Superior temporal gyrus (tissue), 1 donor: ENCODE results near the gene ADRA1B.

Experiments
- DNase-seq: peaks from one replicate; pipeline ENCODE4 v3.0.0-alpha.2; 2016; ENCODE audit errors: extremely low spot score

Gene ADRA1B

DNA sequence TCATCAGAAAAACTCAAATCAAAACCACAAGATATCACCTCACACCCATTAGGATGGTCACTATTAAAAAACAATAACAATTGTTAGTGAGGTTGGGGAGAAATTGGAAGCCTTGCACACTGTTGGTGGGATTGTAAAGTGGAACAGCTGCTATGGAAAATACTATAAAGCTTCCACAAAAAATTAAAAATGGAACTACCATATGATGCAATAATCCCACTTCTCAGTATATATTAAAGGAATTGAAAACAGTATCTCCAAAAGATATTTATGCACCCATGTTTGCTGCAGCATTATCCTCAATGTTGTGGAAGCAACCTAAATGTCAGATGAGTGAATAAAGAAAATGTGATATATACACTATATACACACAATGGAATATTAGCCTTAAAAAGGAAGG lies 14.5 kb upstream of the ADRA1B start:
- no peak for DNase-seq

GRCh38 chr5:159902444-159903121 lies 13.7 kb upstream of the ADRA1B start:
- no peak for DNase-seq

DNA sequence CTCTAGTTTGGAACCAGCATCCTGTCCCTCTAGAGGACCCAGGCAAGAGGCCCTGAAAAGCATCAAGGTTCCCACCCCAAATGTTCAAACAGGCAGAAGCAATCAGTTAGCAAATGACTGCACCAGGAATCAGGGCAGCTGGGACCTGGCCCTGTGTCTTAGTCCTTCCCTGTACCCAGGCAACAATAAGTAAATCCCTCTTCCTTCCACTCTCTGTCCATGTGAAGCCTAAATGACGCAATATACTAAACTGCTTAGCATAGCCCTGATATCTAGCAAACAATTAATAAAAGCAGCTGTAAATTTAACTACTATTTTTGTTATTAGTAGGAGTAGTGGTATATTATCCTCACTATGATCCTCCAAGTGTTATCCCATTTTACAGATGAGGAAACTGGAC lies 13.2 kb upstream of the ADRA1B start:
- no peak for DNase-seq

DNA sequence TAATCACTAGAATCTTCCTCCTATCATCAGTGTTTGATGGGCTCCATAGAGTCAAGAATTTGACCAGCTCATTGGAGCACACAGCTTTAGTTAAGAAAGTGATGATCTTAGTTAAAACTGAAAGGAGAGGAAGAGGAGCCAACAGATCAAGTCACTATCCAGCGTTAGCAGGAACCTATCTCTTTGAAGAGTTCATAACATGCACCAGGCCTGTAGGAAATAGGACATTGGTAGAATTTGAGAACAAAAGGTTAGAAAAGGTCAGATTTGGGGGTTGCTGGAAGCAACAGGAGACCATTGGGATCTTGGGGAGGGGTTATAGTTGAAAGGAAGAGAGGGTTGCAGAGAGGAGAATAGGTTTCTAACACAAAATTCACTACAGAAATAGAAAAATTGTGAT lies 11.4 kb upstream of the ADRA1B start:
- DNase-seq = no peak

- no peak for DNase-seq
Measured at GRCh38 chr5:159905496-159905895, 10.8 kb upstream of the ADRA1B start.

DNA sequence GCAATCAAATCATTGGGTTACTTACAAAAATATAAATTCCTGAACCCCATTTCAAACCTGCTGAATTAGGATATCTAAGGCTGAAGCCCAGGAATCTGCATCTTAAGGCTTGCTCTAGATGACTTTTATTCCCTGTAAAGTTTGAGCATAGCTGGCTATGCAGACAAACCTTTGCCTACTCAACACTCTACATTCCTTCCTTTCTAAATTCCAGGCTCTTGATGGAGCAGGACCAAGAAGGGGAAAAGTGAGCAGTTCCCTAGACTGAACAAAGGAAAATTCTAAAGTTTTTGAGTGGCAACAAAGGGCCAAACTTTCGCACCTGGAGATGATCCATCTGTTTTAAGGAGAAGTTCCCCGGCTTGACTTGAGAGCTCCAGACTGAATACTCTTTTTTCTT lies 9.8 kb upstream of the ADRA1B start:
- no peak for DNase-seq

DNA sequence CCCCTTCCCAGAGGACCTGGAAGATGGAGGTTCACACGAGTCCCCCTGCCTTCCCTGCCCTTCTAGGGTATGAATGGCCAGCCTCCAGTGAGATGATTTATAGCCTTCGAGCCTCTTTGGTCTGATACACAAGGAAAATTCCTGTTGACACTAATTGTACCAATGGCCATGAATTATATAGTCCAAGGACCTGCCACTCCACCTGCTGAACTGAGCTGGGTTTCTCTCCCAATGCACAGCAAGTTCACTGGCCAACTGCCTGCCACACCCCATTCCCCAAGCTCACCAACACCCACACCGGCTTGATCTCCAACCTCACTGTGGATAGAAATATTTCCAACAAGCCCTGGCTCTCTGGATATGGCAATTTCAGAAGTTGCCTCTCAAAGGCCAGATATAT lies 9.3 kb upstream of the ADRA1B start:
- DNase-seq = no peak

DNA sequence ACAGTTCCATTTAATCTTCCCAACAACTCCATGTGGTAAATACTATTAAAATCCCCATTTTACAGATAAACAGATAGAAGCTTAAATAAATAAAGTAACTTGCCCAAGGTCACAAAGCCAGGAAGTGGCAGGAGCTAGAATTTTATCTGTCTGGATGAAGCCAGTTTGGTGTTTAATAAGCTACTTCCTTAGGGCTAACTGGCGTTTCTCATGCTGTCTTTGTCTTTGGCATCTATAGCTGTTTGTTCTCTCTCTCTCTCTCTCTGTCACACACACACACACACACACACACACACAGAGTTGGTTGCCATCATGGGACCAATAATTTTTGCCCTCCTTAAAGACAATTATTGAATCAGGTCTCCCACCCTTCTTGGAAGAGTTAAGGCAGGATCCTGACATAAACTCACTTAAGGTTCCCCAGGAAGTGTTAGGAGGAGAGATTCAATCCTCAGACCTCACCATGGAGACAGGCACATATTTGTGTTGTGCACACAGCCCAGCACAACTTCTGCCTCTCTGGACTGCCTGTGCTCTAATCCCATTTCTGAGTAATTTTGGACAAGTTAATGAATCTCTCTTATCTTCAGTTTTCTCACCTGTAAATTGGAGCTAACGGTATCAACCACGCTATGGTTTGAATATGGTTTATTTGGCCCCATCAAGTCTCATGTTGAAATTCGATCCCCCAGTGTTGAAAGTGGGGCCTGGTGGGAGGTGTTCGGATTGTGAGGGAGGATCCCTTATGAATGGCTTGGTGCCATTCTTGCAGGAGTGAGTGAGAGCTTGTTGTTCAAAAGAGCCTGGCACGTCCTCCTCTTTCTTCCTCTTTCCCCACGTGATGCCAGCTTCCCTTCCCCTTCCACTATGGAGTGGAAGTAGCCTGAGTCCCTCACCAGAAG lies 8.3 kb upstream of the ADRA1B start:
- no peak for DNase-seq

- DNase-seq = no peak
Measured at GRCh38 chr5:159908591-159908940, 7.7 kb upstream of the ADRA1B start.

DNA sequence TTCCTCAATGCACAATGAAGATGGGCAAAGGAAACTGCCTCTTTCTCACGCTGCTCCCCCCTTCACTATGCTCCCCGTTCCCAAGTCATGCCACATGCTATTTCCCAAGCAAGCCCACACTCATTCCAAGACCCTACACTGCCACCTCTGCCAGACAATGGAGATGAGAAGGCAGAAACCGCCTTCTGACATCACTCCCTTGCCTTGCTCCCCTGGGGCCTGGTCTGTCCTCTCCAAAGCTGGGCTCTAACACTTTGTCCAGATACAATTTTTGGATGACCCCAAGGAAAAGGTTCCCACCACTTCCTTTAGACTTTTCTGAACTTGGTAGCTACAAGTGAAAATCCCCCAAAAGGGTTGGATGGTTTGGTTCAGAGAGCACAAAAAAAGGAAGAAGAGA lies 7.2 kb upstream of the ADRA1B start:
- DNase-seq = no peak

- no peak for DNase-seq
Measured at GRCh38 chr5:159910207-159910842, 6.0 kb upstream of the ADRA1B start.

DNA sequence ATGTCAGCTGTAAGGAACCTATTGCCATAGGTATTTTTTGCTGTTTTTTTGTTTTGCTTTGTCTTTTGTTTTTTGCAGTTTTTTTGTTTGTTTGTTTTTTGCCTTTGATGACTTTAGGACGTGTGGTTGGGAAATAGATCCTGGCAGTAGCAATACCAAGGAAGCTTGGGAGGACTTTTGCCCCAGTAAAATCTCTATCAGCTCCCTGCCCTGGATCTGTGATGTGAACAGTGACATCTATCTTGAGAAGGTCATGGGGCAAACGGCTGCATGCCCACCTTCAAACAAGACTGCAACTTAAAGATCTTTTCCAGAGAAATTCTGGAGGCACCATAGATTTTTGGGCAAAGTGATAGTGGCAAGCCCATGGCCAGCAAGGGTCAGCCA lies 5.4 kb upstream of the ADRA1B start:
- no peak for DNase-seq

- no peak for DNase-seq
Measured at GRCh38 chr5:159911349-159911748, 4.9 kb upstream of the ADRA1B start.

DNA sequence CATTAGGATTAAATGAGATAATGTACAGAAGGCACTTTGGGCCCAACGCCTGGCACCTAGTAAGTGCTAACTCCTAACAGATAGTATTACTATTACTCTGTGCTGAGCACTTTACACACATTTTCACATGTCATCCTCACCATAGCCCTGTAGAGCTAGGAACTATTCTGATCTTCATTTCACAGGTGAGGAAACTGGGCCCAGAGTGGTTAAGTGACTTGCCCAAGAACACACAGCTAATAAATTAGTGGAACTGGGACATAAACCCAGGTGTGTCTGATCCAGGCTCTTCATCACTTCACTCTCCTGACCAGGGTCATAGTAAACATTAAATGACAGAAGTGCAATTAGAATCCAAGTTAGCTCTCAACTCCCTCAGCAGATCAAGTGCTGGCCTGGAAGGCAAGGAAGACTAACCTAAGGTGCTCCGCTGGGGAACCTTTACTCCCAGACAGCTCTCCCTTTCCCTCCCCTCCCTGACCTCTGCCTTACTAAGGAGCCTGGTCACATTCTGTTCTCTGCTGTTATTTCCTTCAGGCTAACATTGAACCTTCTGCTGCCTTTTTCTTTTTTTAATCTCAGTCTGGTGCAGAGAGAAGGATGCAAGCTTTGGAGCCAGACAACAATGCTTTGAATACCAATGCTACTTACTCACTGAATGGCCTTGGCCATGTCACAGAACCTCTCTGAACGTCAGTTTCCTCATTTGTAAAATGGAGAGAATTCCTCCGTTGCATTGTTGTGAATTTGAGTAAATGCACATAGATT lies 4.1 kb upstream of the ADRA1B start:
- DNase-seq = no peak

DNA sequence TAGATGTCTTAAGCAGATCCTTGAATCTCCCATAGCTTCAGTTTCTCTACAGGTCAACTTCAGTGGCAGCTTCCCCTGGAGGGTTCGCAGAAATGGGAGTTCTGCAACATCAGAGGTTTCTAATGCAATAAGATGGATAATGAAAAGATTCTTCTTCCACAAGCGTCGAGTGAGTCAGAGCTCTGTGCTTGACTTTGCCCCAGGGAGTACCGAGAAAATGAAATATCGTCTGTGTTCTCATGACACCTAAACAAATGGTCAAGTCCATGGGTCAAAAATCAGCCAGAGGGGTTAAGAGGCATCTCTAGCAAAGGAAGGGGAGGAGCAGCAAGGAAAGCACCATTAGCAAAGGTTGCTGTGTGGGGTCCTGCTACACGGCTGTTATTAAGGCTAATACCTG lies 3.2 kb upstream of the ADRA1B start:
- DNase-seq = no peak

GRCh38 chr5:159913501-159913900 lies 2.8 kb upstream of the ADRA1B start:
- no peak for DNase-seq

DNA sequence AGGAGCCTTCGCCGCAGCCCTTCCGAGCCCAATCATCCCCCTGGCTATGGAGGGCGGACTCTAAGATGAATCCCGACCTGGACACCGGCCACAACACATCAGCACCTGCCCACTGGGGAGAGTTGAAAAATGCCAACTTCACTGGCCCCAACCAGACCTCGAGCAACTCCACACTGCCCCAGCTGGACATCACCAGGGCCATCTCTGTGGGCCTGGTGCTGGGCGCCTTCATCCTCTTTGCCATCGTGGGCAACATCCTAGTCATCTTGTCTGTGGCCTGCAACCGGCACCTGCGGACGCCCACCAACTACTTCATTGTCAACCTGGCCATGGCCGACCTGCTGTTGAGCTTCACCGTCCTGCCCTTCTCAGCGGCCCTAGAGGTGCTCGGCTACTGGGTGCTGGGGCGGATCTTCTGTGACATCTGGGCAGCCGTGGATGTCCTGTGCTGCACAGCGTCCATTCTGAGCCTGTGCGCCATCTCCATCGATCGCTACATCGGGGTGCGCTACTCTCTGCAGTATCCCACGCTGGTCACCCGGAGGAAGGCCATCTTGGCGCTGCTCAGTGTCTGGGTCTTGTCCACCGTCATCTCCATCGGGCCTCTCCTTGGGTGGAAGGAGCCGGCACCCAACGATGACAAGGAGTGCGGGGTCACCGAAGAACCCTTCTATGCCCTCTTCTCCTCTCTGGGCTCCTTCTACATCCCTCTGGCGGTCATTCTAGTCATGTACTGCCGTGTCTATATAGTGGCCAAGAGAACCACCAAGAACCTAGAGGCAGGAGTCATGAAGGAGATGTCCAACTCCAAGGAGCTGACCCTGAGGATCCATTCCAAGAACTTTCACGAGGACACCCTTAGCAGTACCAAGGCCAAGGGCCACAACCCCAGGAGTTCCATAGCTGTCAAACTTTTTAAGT lies 819 bp downstream of the ADRA1B start:
- no peak for DNase-seq

DNA sequence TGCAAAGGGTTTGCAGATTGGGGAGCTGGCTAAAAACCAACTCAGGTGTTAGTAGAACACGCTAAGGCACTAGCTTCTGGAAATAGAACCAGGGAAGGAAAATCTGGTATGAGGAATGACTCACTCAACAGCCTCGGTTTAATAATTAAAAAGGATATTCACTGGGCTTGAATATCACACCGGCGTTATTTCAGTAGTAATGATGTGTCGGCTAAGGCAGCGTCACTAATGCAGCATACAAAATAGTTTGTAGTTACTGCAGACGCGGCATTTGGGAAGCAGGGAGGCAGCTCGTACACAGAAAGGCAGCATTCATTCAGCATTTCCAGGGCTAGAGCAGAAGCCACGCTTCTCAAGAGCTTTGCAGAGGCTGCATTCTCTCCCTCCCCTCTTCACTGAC lies 1.7 kb downstream of the ADRA1B start:
- no peak for DNase-seq

GRCh38 chr5:159921721-159922120 lies 5.4 kb downstream of the ADRA1B start:
- DNase-seq = no peak

DNA sequence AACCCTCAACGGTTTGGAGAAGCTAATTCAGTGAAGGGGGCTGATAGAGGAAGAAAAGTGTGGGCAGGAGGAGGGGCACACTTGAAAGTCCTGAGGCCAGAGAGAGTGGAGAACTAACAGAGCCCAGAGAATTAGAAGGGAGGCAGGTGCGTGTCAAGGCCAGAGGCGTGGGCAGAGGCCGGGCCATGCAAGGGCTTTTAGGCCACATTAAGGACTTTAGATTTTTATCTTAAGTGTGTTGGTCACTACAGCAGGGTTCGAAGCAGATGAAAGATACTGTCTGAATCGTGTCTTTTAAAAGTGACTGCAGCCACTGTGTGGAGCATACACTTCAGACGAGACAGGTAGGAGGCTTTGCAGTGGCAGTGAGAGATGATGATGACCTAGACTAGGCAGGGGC lies 6.7 kb downstream of the ADRA1B start:
- DNase-seq = no peak
